H1 (cell line): Measurements from ENCODE around the gene MEIOB. TPM values are rescaled to one million over a fixed set of nuclear protein-coding genes. Genes with fewer than 3 reads are reported as not detected.

Source experiments
- CEBPB ChIP-seq: IDR thresholded peaks from 2 replicates; pipeline ENCODE4 v1.6.1; 2012; ENCODE audit warnings: low read depth, low read length
- CREB1 ChIP-seq: IDR thresholded peaks from 2 replicates; pipeline ENCODE4 v1.6.1; 2012; ENCODE audit warnings: inconsistent platforms
- RAD21 ChIP-seq, 2 experiments: IDR thresholded peaks in 1 of 2; conservative IDR thresholded peaks in 1 of 2; 2 replicates each; pipeline ENCODE4 v1.6.1; 2011; ENCODE audit warnings: low read depth in 2 of 2, low read length in 2 of 2, improper control_type of control experiment in 1 of 2, inconsistent platforms in 1 of 2, mild to moderate bottlenecking in 1 of 2, moderate library complexity in 1 of 2
- RNF2 ChIP-seq: fragments of 200-900, 300-1000 bp; sonication (generic); IDR thresholded peaks from 2 replicates; pipeline ENCODE4 v1.7.1; 2016; ENCODE audit warnings: borderline replicate concordance, low read depth, mild to moderate bottlenecking, antibody characterized with exemption, low read length; ENCODE audit not compliant: poor library complexity, severe bottlenecking; ENCODE audit errors: missing control alignments
- SP1 ChIP-seq: IDR thresholded peaks from 2 replicates; pipeline ENCODE4 v1.6.1; 2011; ENCODE audit warnings: low read depth, low read length
- TAF1 ChIP-seq: IDR thresholded peaks from 2 replicates; pipeline ENCODE4 v1.6.1; 2011; ENCODE audit warnings: mild to moderate bottlenecking, low read depth, low read length
- polyA plus RNA-seq, 7 experiments: library from polyadenylated mRNA; depleted of rRNA in 3 of 7; stranded (reverse) in 5 of 7; unstranded in 2 of 7; fragments of >200 nt in 5 of 7; fragments of 200-250 nt in 2 of 7; gene quantifications; 1 replicate in 5 of 7; 2 replicates in 1 of 7; 4 replicates in 1 of 7; pipeline versions ENCODE4 v1.2.1 to v1.2.3, GENCODE V29; 2011 to 2013; ENCODE audit warnings: missing spikeins in 2 of 7, mixed read lengths in 2 of 7
- total RNA-seq: library from RNA; stranded (reverse); fragmentation: NEBNext Ultra II Directional; extraction: Animal tissue kit (Norgen Biotek cat#: 25700); gene quantifications from 2 replicates; pipeline ENCODE4 v1.2.1, GENCODE V29; 2021
- TF ChIP-seq, protein P1 (sequence below): fragments of 300-600 bp; sonication (generic); IDR thresholded peaks from 2 replicates; pipeline ENCODE4 v1.7.1; 2012; ENCODE audit warnings: low read length, moderate library complexity, mild to moderate bottlenecking, inconsistent platforms; ENCODE audit not compliant: insufficient replicate concordance
- TF ChIP-seq, protein P2 (sequence below), 3 experiments: IDR thresholded peaks; 1 replicate in 2 of 3; 2 replicates in 1 of 3; pipeline versions ENCODE4 v1.5.1 to v1.6.1; 2011; ENCODE audit warnings: low read length in 3 of 3, mild to moderate bottlenecking in 3 of 3, inconsistent platforms in 2 of 3, low read depth in 1 of 3, moderate library complexity in 1 of 3; ENCODE audit not compliant: insufficient read depth in 1 of 3; ENCODE audit errors: control extremely low read depth in 1 of 3

Gene MEIOB
- total and polyA plus RNA-seq, 2 of the 8 experiments (the other 6 are each of a cell fraction or from before 2014, with no cell fraction given) = 0.63 to 1.1 TPM

DNA sequence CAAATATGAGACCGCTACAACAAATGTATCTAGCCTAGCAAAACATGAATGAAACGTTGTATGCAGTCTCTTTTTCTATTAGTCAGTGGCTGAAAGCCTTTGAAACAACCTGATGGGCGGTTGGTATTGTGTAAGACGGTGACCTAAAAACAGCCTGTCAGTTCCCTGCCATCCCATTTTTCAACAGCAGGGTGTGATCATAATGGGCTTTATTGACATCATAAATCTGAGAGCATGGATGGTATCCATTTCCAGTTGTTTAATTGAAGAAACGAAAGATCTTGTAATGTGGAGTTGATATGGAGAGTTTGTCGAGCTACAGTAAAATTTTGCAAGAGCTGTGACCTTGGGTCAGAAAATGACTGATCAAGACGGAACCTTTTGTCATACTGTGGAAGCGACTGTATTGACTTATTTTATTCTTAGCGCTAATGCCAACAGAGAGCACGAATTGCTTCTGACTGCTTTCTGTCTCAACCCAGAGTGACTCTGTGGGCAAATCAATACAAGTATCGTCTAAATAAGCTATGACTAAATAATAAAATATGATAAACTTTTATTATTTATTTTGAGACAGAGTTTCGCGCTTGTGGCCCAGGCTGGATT is 12.3 kb upstream of the MEIOB start (continued):
- TF ChIP-seq, protein P1, sequence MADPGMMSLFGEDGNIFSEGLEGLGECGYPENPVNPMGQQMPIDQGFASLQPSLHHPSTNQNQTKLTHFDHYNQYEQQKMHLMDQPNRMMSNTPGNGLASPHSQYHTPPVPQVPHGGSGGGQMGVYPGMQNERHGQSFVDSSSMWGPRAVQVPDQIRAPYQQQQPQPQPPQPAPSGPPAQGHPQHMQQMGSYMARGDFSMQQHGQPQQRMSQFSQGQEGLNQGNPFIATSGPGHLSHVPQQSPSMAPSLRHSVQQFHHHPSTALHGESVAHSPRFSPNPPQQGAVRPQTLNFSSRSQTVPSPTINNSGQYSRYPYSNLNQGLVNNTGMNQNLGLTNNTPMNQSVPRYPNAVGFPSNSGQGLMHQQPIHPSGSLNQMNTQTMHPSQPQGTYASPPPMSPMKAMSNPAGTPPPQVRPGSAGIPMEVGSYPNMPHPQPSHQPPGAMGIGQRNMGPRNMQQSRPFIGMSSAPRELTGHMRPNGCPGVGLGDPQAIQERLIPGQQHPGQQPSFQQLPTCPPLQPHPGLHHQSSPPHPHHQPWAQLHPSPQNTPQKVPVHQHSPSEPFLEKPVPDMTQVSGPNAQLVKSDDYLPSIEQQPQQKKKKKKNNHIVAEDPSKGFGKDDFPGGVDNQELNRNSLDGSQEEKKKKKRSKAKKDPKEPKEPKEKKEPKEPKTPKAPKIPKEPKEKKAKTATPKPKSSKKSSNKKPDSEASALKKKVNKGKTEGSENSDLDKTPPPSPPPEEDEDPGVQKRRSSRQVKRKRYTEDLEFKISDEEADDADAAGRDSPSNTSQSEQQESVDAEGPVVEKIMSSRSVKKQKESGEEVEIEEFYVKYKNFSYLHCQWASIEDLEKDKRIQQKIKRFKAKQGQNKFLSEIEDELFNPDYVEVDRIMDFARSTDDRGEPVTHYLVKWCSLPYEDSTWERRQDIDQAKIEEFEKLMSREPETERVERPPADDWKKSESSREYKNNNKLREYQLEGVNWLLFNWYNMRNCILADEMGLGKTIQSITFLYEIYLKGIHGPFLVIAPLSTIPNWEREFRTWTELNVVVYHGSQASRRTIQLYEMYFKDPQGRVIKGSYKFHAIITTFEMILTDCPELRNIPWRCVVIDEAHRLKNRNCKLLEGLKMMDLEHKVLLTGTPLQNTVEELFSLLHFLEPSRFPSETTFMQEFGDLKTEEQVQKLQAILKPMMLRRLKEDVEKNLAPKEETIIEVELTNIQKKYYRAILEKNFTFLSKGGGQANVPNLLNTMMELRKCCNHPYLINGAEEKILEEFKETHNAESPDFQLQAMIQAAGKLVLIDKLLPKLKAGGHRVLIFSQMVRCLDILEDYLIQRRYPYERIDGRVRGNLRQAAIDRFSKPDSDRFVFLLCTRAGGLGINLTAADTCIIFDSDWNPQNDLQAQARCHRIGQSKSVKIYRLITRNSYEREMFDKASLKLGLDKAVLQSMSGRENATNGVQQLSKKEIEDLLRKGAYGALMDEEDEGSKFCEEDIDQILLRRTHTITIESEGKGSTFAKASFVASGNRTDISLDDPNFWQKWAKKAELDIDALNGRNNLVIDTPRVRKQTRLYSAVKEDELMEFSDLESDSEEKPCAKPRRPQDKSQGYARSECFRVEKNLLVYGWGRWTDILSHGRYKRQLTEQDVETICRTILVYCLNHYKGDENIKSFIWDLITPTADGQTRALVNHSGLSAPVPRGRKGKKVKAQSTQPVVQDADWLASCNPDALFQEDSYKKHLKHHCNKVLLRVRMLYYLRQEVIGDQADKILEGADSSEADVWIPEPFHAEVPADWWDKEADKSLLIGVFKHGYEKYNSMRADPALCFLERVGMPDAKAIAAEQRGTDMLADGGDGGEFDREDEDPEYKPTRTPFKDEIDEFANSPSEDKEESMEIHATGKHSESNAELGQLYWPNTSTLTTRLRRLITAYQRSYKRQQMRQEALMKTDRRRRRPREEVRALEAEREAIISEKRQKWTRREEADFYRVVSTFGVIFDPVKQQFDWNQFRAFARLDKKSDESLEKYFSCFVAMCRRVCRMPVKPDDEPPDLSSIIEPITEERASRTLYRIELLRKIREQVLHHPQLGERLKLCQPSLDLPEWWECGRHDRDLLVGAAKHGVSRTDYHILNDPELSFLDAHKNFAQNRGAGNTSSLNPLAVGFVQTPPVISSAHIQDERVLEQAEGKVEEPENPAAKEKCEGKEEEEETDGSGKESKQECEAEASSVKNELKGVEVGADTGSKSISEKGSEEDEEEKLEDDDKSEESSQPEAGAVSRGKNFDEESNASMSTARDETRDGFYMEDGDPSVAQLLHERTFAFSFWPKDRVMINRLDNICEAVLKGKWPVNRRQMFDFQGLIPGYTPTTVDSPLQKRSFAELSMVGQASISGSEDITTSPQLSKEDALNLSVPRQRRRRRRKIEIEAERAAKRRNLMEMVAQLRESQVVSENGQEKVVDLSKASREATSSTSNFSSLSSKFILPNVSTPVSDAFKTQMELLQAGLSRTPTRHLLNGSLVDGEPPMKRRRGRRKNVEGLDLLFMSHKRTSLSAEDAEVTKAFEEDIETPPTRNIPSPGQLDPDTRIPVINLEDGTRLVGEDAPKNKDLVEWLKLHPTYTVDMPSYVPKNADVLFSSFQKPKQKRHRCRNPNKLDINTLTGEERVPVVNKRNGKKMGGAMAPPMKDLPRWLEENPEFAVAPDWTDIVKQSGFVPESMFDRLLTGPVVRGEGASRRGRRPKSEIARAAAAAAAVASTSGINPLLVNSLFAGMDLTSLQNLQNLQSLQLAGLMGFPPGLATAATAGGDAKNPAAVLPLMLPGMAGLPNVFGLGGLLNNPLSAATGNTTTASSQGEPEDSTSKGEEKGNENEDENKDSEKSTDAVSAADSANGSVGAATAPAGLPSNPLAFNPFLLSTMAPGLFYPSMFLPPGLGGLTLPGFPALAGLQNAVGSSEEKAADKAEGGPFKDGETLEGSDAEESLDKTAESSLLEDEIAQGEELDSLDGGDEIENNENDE = no peak
- TF ChIP-seq RNF2 = no peak
- TF ChIP-seq RAD21 (IDR thresholded peaks at IDR 0.05 in 1 of 2, conservative IDR thresholded peaks at IDR 0.05 in 1 of 2; ENCODE audit: low read depth in 2 of 2, low read length in 2 of 2) = 0 out of 4 replicates have a peak, but pooled peaks of 1 of the 2 experiments have one; percentile 12
- TF ChIP-seq TAF1 = no peak
- no peak for TF ChIP-seq SP1
- no peak for TF ChIP-seq CREB1
- TF ChIP-seq, protein P2, sequence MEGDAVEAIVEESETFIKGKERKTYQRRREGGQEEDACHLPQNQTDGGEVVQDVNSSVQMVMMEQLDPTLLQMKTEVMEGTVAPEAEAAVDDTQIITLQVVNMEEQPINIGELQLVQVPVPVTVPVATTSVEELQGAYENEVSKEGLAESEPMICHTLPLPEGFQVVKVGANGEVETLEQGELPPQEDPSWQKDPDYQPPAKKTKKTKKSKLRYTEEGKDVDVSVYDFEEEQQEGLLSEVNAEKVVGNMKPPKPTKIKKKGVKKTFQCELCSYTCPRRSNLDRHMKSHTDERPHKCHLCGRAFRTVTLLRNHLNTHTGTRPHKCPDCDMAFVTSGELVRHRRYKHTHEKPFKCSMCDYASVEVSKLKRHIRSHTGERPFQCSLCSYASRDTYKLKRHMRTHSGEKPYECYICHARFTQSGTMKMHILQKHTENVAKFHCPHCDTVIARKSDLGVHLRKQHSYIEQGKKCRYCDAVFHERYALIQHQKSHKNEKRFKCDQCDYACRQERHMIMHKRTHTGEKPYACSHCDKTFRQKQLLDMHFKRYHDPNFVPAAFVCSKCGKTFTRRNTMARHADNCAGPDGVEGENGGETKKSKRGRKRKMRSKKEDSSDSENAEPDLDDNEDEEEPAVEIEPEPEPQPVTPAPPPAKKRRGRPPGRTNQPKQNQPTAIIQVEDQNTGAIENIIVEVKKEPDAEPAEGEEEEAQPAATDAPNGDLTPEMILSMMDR (IDR thresholded peaks at IDR 0.05; ENCODE audit: control extremely low read depth in 1 of 3, insufficient read depth in 1 of 3, low read depth in 1 of 3, low read length in 3 of 3) = peak in 1 of 3 experiments; percentile 37; a peak in 1 of 4 replicates
- TF ChIP-seq CEBPB = peak; percentile 85
